Activated naive CD4-positive, alpha-beta T cell treated with anti-CD3 and anti-CD28 coated beads, Interleukin-2, amount 10 ng/mL, durations not matched to agents 7 days and 5 days (primary cell): ENCODE measurements around the gene CUTC.
A peak's percentile ranks its signal among the peaks of the same experiment; 100 is the strongest.
"Not testable (repeated sequence)": the region's sequence is repeated elsewhere in the genome, so short reads cannot be mapped to it uniquely, and the experiment has no call there.

Experiments used
- CTCF ChIA-PET: fragments of 350-600 bp; sonication (Branson Sonifier 250); formaldehyde crosslinking; loops from one replicate; lab custom pipeline; 2021; ENCODE audit warnings: antibody characterized with exemption; lab: Charles Lee
- DNase-seq: peaks from one replicate; pipeline ENCODE4 v3.0.0-alpha.2; 2020
- H3K27ac Mint-ChIP-seq: one replicate; pipeline ENCODE4 v1.8.0; 2021; ENCODE audit warnings: mild to moderate bottlenecking, moderate library complexity, mixed read lengths
- H3K27me3 Mint-ChIP-seq: one replicate; pipeline ENCODE4 v1.8.0; 2021; ENCODE audit warnings: mild to moderate bottlenecking, mixed read lengths
- H3K36me3 Mint-ChIP-seq: one replicate; pipeline ENCODE4 v1.8.0; 2021; ENCODE audit warnings: mixed read lengths
- H3K4me1 Mint-ChIP-seq: one replicate; pipeline ENCODE4 v1.8.0; 2021; ENCODE audit warnings: mixed read lengths
- H3K4me3 Mint-ChIP-seq: one replicate; pipeline ENCODE4 v1.8.0; 2021; ENCODE audit warnings: mild to moderate bottlenecking, moderate library complexity, mixed read lengths
- H3K9me3 Mint-ChIP-seq: one replicate; pipeline ENCODE4 v1.8.0; 2021; ENCODE audit warnings: mixed read lengths

The CUTC gene

GRCh38 chr10:99720387-99720786 lies 11.6 kb upstream of the CUTC start:
- Mint-ChIP-seq H3K9me3 (no peaks in the 10 kb centered on the region), H3K27ac (no peak overlapping the region), H3K27me3 (no peaks in the 10 kb centered on the region), H3K36me3 (peaks cover 47% of the 10 kb centered on the region), H3K4me1 (no peaks in the 10 kb centered on the region), H3K4me3 (no peak overlapping the region)
- CTCF ChIA-PET, result interaction anchor here (0.6 to 1.0 kb wide), 2 partner anchors 10 to 12 kb away, joined by 3 to 4 read pairs; no protein-coding TSS in a partner anchor
- no peak for DNase-seq

GRCh38 chr10:99730026-99730425 lies 2.0 kb upstream of the CUTC start:
- Mint-ChIP-seq H3K27ac (no peak overlapping the region), H3K27me3 (no peaks in the 10 kb centered on the region), H3K4me3 (no peak overlapping the region), H3K4me1 (peaks cover 31% of the 10 kb centered on the region), H3K9me3 (no peaks in the 10 kb centered on the region), H3K36me3 (peaks cover 33% of the 10 kb centered on the region)
- CTCF ChIA-PET, result interaction anchor here (0.7 to 1.1 kb wide), 2 partner anchors 9 to 48 kb away, joined by 3 to 4 read pairs; no protein-coding TSS in a partner anchor
- no peak for DNase-seq

- Mint-ChIP-seq H3K9me3 (no peaks in the 10 kb centered on the region), H3K4me1 (peaks cover 37% of the 10 kb centered on the region), H3K36me3 (peaks cover 34% of the 10 kb centered on the region), H3K27me3 (no peaks in the 10 kb centered on the region), H3K4me3 (peak overlapping the region; percentile 99), H3K27ac (peak overlapping the region; percentile 100)
- CTCF ChIA-PET, result interaction anchor here (0.9 to 1.5 kb wide), 6 partner anchors 9 to 314 kb away, joined by 3 to 7 read pairs (median 3); no protein-coding TSS in a partner anchor
- DNase-seq, result no peak
These were observed 565 bp upstream of the CUTC start for GRCh38 chr10:99731306-99732032.

- peak overlapping the region; percentile 76 for H3K27ac Mint-ChIP-seq
These were observed 1.3 kb downstream of the CUTC start for GRCh38 chr10:99733366-99733765.

GRCh38 chr10:99734111-99734510 lies 2.1 kb downstream of the CUTC start:
- H3K9me3 Mint-ChIP-seq, H3K27me3 Mint-ChIP-seq, H3K27ac Mint-ChIP-seq, CTCF ChIA-PET, DNase-seq, H3K4me3 Mint-ChIP-seq: not testable (repeated sequence)
- Mint-ChIP-seq H3K4me1 (peaks cover 37% of the 10 kb centered on the region), H3K36me3 (peaks cover 35% of the 10 kb centered on the region)

More at GRCh38 chr10:99733366-99733765, 1.3 kb downstream of the CUTC start:
- Mint-ChIP-seq H3K9me3 (no peaks in the 10 kb centered on the region), H3K4me1 (peaks cover 41% of the 10 kb centered on the region), H3K4me3 (peak overlapping the region; percentile 58), H3K27me3 (no peaks in the 10 kb centered on the region), H3K36me3 (peaks cover 33% of the 10 kb centered on the region)
- CTCF ChIA-PET, result interaction anchor here (1.2 kb wide), 1 partner anchor 20 kb away, joined by 3 read pairs; no protein-coding TSS in a partner anchor
- no peak for DNase-seq

GRCh38 chr10:99740260-99740659 lies 8.2 kb downstream of the CUTC start:
- DNase-seq, result no peak
- Mint-ChIP-seq H3K4me3 (no peak overlapping the region), H3K27me3 (no peaks in the 10 kb centered on the region), H3K36me3 (peaks cover 77% of the 10 kb centered on the region), H3K4me1 (peaks cover 10% of the 10 kb centered on the region), H3K9me3 (peaks cover 18% of the 10 kb centered on the region), H3K27ac (no peak overlapping the region)
- CTCF ChIA-PET, result interaction anchor here (1.9 kb wide), 1 partner anchor 8 kb away, joined by 5 read pairs; the partner anchor contains the start of genes COX15 and CUTC

GRCh38 chr10:99740933-99741559 lies 9.0 kb downstream of the CUTC start:
- no peak for DNase-seq
- Mint-ChIP-seq H3K36me3 (peaks cover 72% of the 10 kb centered on the region), H3K4me3 (no peak overlapping the region), H3K27me3 (no peaks in the 10 kb centered on the region), H3K9me3 (peaks cover 18% of the 10 kb centered on the region), H3K4me1 (peaks cover 6% of the 10 kb centered on the region), H3K27ac (no peak overlapping the region)
- CTCF ChIA-PET, result interaction anchor here (1.9 kb wide), 1 partner anchor 9 kb away, joined by 5 read pairs; the partner anchor contains the start of genes COX15 and CUTC

- H3K27ac Mint-ChIP-seq, result no peak overlapping the region
- H3K9me3 Mint-ChIP-seq, result peaks cover 18% of the 10 kb centered on the region
- no peak for DNase-seq
- no peaks in the 10 kb centered on the region for H3K27me3 Mint-ChIP-seq
- peaks cover 5% of the 10 kb centered on the region for H3K4me1 Mint-ChIP-seq
- CTCF ChIA-PET, result no interaction called here
- H3K4me3 Mint-ChIP-seq, result no peak overlapping the region
- H3K36me3 Mint-ChIP-seq, result peaks cover 69% of the 10 kb centered on the region
These were observed 10.2 kb downstream of the CUTC start for GRCh38 chr10:99742254-99742653.

GRCh38 chr10:99742701-99743100 lies 10.7 kb downstream of the CUTC start:
- no peaks in the 10 kb centered on the region for H3K27me3 Mint-ChIP-seq
- CTCF ChIA-PET, result interaction anchor here (1.7 kb wide), 1 partner anchor 10 kb away, joined by 7 read pairs; the partner anchor contains the start of genes COX15 and CUTC
- DNase-seq, result no peak
- no peak overlapping the region for H3K27ac Mint-ChIP-seq
- H3K4me1 Mint-ChIP-seq, result peaks cover 2% of the 10 kb centered on the region
- H3K9me3 Mint-ChIP-seq, result peaks cover 18% of the 10 kb centered on the region
- no peak overlapping the region for H3K4me3 Mint-ChIP-seq
- peaks cover 65% of the 10 kb centered on the region for H3K36me3 Mint-ChIP-seq

GRCh38 chr10:99743841-99744240 lies 11.8 kb downstream of the CUTC start:
- no peak overlapping the region for H3K27ac Mint-ChIP-seq
- H3K4me3 Mint-ChIP-seq, result no peak overlapping the region
- H3K4me1 Mint-ChIP-seq, result peaks cover 2% of the 10 kb centered on the region
- H3K9me3 Mint-ChIP-seq, result peaks cover 18% of the 10 kb centered on the region
- DNase-seq, result no peak
- no peaks in the 10 kb centered on the region for H3K27me3 Mint-ChIP-seq
- H3K36me3 Mint-ChIP-seq, result peaks cover 66% of the 10 kb centered on the region
- CTCF ChIA-PET, result interaction anchor here (1.7 kb wide), 1 partner anchor 11 kb away, joined by 7 read pairs; the partner anchor contains the start of genes COX15 and CUTC

- not testable (repeated sequence) for H3K9me3 Mint-ChIP-seq, H3K27me3 Mint-ChIP-seq, H3K4me1 Mint-ChIP-seq, DNase-seq, H3K4me3 Mint-ChIP-seq, H3K27ac Mint-ChIP-seq
- H3K36me3 Mint-ChIP-seq, result peaks cover 60% of the 10 kb centered on the region
- CTCF ChIA-PET, result interaction anchor here (1.2 kb wide), 1 partner anchor 14 kb away, joined by 3 read pairs; the partner anchor contains the start of gene CUTC
These were observed 14.1 kb downstream of the CUTC start for GRCh38 chr10:99746166-99746565.

- Mint-ChIP-seq H3K27ac (no peak overlapping the region), H3K36me3 (peaks cover 39% of the 10 kb centered on the region)
These were observed 16.9 kb downstream of the CUTC start for GRCh38 chr10:99748823-99749451.

GRCh38 chr10:99750641-99751040 lies 18.6 kb downstream of the CUTC start:
- no peaks in the 10 kb centered on the region for H3K9me3 Mint-ChIP-seq
- H3K36me3 Mint-ChIP-seq, result peaks cover 45% of the 10 kb centered on the region
- no peaks in the 10 kb centered on the region for H3K4me1 Mint-ChIP-seq
- H3K27ac Mint-ChIP-seq, result no peak overlapping the region
- CTCF ChIA-PET, result no interaction called here
- no peaks in the 10 kb centered on the region for H3K27me3 Mint-ChIP-seq
- no peak for DNase-seq
- no peak overlapping the region for H3K4me3 Mint-ChIP-seq

More at GRCh38 chr10:99748823-99749451, 16.9 kb downstream of the CUTC start:
- Mint-ChIP-seq H3K4me3 (no peak overlapping the region), H3K9me3 (no peaks in the 10 kb centered on the region), H3K27me3 (no peaks in the 10 kb centered on the region), H3K4me1 (no peaks in the 10 kb centered on the region)
- no peak for DNase-seq
- CTCF ChIA-PET, result no interaction called here

GRCh38 chr10:99754670-99755069 lies 22.6 kb downstream of the CUTC start:
- Mint-ChIP-seq H3K4me1 (no peaks in the 10 kb centered on the region), H3K27ac (no peak overlapping the region), H3K27me3 (no peaks in the 10 kb centered on the region), H3K4me3 (no peak overlapping the region), H3K36me3 (peaks cover 59% of the 10 kb centered on the region), H3K9me3 (no peaks in the 10 kb centered on the region)
- DNase-seq, result no peak
- CTCF ChIA-PET, result interaction anchor here (0.7 kb wide), 1 partner anchor 15 kb away, joined by 3 read pairs; no protein-coding TSS in a partner anchor
